GM18907 (cell line): ENCODE measurements around the gene MYOZ2.

Source experiments
- ATAC-seq: cut with Tn5 transposase; IDR thresholded peaks from one replicate; pipeline ENCODE4 v1.9.1; 2021; ENCODE audit warnings: mild to moderate bottlenecking, moderate library complexity; ENCODE audit not compliant: unreplicated experiment

Gene MYOZ2

DNA sequence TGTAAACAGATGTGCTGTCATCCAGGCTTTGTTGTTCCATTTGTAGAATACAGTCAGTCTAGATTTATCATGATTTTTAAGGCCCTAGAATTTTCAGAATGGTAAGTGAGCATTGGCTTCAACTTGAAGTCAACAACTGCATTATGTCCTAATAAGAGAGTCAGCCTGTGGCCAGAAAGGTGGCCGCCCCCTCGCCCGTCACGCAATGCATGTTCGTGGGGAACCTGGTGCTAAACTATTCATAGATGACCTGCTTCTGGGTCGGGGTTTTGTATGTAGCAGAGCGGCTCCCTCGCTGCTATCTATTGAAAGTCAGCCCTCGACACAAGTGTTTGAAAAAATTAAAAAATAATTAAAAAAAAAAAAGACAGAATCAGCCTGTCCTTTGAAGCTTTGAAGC is 101.6 kb downstream of the MYOZ2 start:
- ATAC-seq: no peak
